Ovary (tissue), 3 donors: ENCODE results near the gene MCCC2.

Experiments
- CTCF ChIP-seq, 3 donors: fragments of 450-650 bp in 2 of 3; fragments of 200-600 bp in 1 of 3; IDR thresholded peaks; one replicate each; pipeline versions ENCODE4 v1.5.1 to v1.8.0; 2016 to 2022; ENCODE audit warnings: antibody characterized with exemption in 3 of 3, mild to moderate bottlenecking in 1 of 3
- EP300 ChIP-seq: sonication (generic); formaldehyde crosslinking; IDR thresholded peaks from one replicate; pipeline ENCODE4 v1.6.1; 2017; ENCODE audit warnings: antibody characterized with exemption
- POLR2A ChIP-seq: fragments of 450-650 bp; IDR thresholded peaks from one replicate; pipeline ENCODE4 v1.6.1; 2017; ENCODE audit warnings: antibody characterized with exemption, mild to moderate bottlenecking, moderate library complexity
- donor health status: DM: no; HTN: no; CAD: no.

DNA sequence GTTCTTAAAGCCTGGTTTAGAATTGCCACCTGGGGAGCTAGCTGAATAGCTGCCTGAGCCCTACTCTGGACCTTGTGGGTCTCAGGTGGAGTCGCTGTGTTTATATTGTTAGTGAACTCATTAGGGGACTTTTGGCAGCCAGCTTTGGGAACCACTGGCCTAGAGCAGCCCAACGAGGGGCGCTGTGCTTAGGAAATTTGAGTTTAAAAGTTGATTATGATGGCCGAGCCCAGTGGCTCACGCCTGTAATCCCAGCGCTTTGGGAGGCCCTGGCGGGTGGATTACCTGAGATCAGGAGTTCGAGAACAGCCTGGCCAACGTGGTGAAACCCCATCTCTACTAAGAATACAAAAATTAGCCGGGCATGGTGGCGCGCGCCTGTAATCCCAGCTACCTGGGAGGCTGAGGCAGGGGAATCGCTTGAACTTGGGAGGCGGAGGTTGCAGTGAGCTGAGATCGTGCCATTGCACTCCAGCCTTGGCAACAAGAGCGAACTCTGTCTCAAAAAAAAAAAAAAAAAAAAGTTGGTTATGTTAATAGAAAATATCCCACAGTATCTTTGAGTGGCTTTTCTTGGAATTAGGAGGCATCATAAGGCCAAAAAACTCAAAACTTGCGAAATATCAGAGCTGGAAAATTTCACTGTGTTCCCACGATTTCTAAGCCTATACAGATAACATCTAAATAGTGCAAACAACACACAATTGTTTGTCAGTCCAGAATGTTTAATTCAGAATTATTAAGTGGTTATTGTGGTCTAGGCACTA is 809 bp downstream of the MCCC2 start:
- no peak for TF ChIP-seq CTCF (IDR thresholded peaks at IDR 0.05)
- no peak for TF ChIP-seq POLR2A
- no peak for TF ChIP-seq EP300
